Measurements from ENCODE around the gene CREB3L2.
A peak's percentile ranks its signal among the peaks of the same experiment; 100 is the strongest.

Gene CREB3L2

GRCh38 chr7:138009350-138009653 lies 7.4 kb upstream of the CREB3L2 start:
- DNase-seq (ENCODE audit: low spot score) = peak; percentile 39

GRCh38 chr7:138008588-138009349 lies 6.9 kb upstream of the CREB3L2 start:
- DNase-seq (ENCODE audit: low spot score) = peak; percentile 85

- DNase-seq (ENCODE audit: low spot score) = no peak
Measured at GRCh38 chr7:138008019-138008587, 6.2 kb upstream of the CREB3L2 start.

- DNase-seq (ENCODE audit: low spot score) = no peak
Measured at GRCh38 chr7:138006106-138006505, 4.2 kb upstream of the CREB3L2 start.

- DNase-seq (ENCODE audit: low spot score) = no peak
Measured at GRCh38 chr7:138004936-138005335, 3.0 kb upstream of the CREB3L2 start.

- no peak for DNase-seq (ENCODE audit: low spot score)
Measured at GRCh38 chr7:138004046-138004445, 2.2 kb upstream of the CREB3L2 start.

- no peak for DNase-seq (ENCODE audit: low spot score)
Measured at GRCh38 chr7:138002828-138003189, 923 bp upstream of the CREB3L2 start.

GRCh38 chr7:138002096-138002827 lies 376 bp upstream of the CREB3L2 start:
- peak; percentile 100 for DNase-seq (ENCODE audit: low spot score)

- DNase-seq (ENCODE audit: low spot score) = peak; percentile 68
Measured at GRCh38 chr7:138000081-138000701, 1.7 kb downstream of the CREB3L2 start.

- peak; percentile 37 for DNase-seq (ENCODE audit: low spot score)
Measured at GRCh38 chr7:137999496-138000080, 2.3 kb downstream of the CREB3L2 start.

GRCh38 chr7:137998250-137998649 lies 3.6 kb downstream of the CREB3L2 start:
- DNase-seq (ENCODE audit: low spot score) = no peak

GRCh38 chr7:137996871-137997270 lies 5.0 kb downstream of the CREB3L2 start:
- no peak for DNase-seq (ENCODE audit: low spot score)

GRCh38 chr7:137996386-137996851 lies 5.5 kb downstream of the CREB3L2 start:
- DNase-seq (ENCODE audit: low spot score) = no peak

GRCh38 chr7:137994216-137994615 lies 7.7 kb downstream of the CREB3L2 start:
- no peak for DNase-seq (ENCODE audit: low spot score)

GRCh38 chr7:137993395-137993743 lies 8.5 kb downstream of the CREB3L2 start:
- DNase-seq (ENCODE audit: low spot score) = no peak

GRCh38 chr7:137992550-137993394 lies 9.1 kb downstream of the CREB3L2 start:
- DNase-seq (ENCODE audit: low spot score) = peak; percentile 36

- no peak for DNase-seq (ENCODE audit: low spot score)
Measured at GRCh38 chr7:137992104-137992549, 9.8 kb downstream of the CREB3L2 start.

- DNase-seq (ENCODE audit: low spot score) = no peak
Measured at GRCh38 chr7:137990251-137990941, 11.5 kb downstream of the CREB3L2 start.

GRCh38 chr7:137989590-137989989 lies 12.3 kb downstream of the CREB3L2 start:
- DNase-seq (ENCODE audit: low spot score) = no peak

- no peak for DNase-seq (ENCODE audit: low spot score)
Measured at GRCh38 chr7:137989094-137989493, 12.8 kb downstream of the CREB3L2 start.

GRCh38 chr7:137987968-137988367 lies 13.9 kb downstream of the CREB3L2 start:
- no peak for DNase-seq (ENCODE audit: low spot score)
